Heart right ventricle (tissue), 16 donors: Measurements from ENCODE around the gene NSD2. TPM values are rescaled to one million over a fixed set of nuclear protein-coding genes. Genes with fewer than 3 reads are reported as not detected.

Experiments used
- ATAC-seq, 8 donors: fragments of 200-7000 bp; cut with Tn5 transposase; one replicate each; pipeline ENCODE4 v1.9.1; 2020; ENCODE audit warnings: mild to moderate bottlenecking in 8 of 8, moderate library complexity in 8 of 8, moderate number of reproducible peaks in 1 of 8
- DNase-seq, 2 donors: peaks; one replicate each; pipeline ENCODE4 v3.0.0-alpha.2; 2020
- H3K27ac ChIP-seq, 10 donors: fragments of 200-600 bp; sonication (generic) in 2 of 10; one replicate each; pipeline versions ENCODE4 v1.5.0 to v1.8.0; 2020 to 2022; ENCODE audit warnings: mild to moderate bottlenecking in 3 of 10
- H3K27me3 ChIP-seq, 7 donors: fragments of 200-600 bp; one replicate each; pipeline ENCODE4 v1.8.0; 2021 to 2022; ENCODE audit warnings: mild to moderate bottlenecking in 2 of 7
- H3K36me3 ChIP-seq, 9 donors: fragments of 200-600 bp; sonication (generic) in 1 of 9; one replicate each; pipeline versions ENCODE4 v1.5.0 to v1.8.0; 2020 to 2022; ENCODE audit warnings: mild to moderate bottlenecking in 2 of 9
- H3K4me1 ChIP-seq, 9 donors: fragments of 200-600 bp; sonication (generic) in 1 of 9; one replicate each; pipeline versions ENCODE4 v1.5.0 to v1.8.0; 2020 to 2022; ENCODE audit warnings: mild to moderate bottlenecking in 4 of 9
- H3K4me3 ChIP-seq, 10 donors: fragments of 200-600 bp; sonication (generic) in 2 of 10; one replicate each; pipeline versions ENCODE4 v1.5.0 to v1.8.0; 2020 to 2022; ENCODE audit warnings: mild to moderate bottlenecking in 7 of 10, moderate library complexity in 2 of 10
- H3K9me3 ChIP-seq, 11 donors: fragments of 200-600 bp in 10 of 11; sonication (generic) in 2 of 11; one replicate each; pipeline versions ENCODE4 v1.5.0 to v1.8.0; 2013 to 2022; ENCODE audit warnings: mild to moderate bottlenecking in 2 of 11, control low read depth in 1 of 11, moderate library complexity in 1 of 11
- CTCF ChIP-seq, 9 donors: fragments of 200-600 bp; sonication (generic) in 2 of 9; IDR thresholded peaks; one replicate each; pipeline versions ENCODE4 v1.5.0 to v1.8.0; 2021 to 2022; ENCODE audit warnings: antibody characterized with exemption in 9 of 9, mild to moderate bottlenecking in 5 of 9, moderate library complexity in 1 of 9
- WGBS, 2 donors: extraction: QIAGEN DNeasy Blood & Tissue Kit; methylation state at CpG; one replicate each; pipeline ENCODE4 v1.1.7; 2013; ENCODE audit warnings: inconsistent platforms in 1 of 2; 5-methylcytosine and 5-hydroxymethylcytosine counted together
- intact Hi-C, 10 donors: fragments of 100-400 bp; cut with DNase I; formaldehyde crosslinking; loops; one replicate each; pipeline versions ENCODE4 v1.11.1 to v1.14.2; 2022
- polyA plus RNA-seq, 2 donors: library from polyadenylated mRNA; stranded (reverse); fragments of 200-250 nt; gene quantifications; one replicate each; pipeline ENCODE4 v1.2.3, GENCODE V29; 2013
- total RNA-seq, 10 donors: library from RNA; stranded (reverse); fragmentation: NEBNext Ultra II Directional in 3 of 10; extraction: Animal tissue kit (Norgen Biotek cat#: 25700) in 3 of 10; gene quantifications; one replicate each; pipeline versions ENCODE4 v1.2.1 to v1.2.4, GENCODE V29; 2021 to 2023
- donor health status: Arrhythmogenic right ventricular cardiomyopathy.
- donor health status: ischemic (EF 13 %, LVEDD 7.1; RV severe dilation, severe dysfunction).
- donor health status: healthy with polysubstance abuse.
- donor health status: DM: no; HTN: yes; CAD: no.
- donor health status: DM: no; HTN: no; CAD: no.
- donor health status: ischemic (EF 25% LVEDD 6.9; RV normal size, moderate dysfunction).
- donor health status: ischemic (EF 25% LVEDD 5.7; RV mildly dilated, moderate dysfunction).
- donor health status: healthy.
- donor health status: DM: yes; HTN: yes; CAD: no.
- donor health status: Ischemic cardiomyopathy.
- donor health status: ischemic (EF 35%, LVEDD 5.7; RV mildly dilated, moderate dysfunction).
- donor health status: nonischemic (EF 11% LVEDD 7.7; RV severe dilation, severe dysfunction).
- donor health status: DM: yes; HTN: yes; CAD: no.
- donor health status: PGD.
- donor health status: ischemic (EF 29% LVEDD 5.4; RV normal size, mild dysfunction).
- donor health status: nonischemic (EF 23%, LVEDD 6.1; RV moderate dilation, normal function).

The NSD2 gene
- total and polyA plus RNA-seq, 12 donors = 7.7 to 64.4 (median 44.5) TPM

DNA sequence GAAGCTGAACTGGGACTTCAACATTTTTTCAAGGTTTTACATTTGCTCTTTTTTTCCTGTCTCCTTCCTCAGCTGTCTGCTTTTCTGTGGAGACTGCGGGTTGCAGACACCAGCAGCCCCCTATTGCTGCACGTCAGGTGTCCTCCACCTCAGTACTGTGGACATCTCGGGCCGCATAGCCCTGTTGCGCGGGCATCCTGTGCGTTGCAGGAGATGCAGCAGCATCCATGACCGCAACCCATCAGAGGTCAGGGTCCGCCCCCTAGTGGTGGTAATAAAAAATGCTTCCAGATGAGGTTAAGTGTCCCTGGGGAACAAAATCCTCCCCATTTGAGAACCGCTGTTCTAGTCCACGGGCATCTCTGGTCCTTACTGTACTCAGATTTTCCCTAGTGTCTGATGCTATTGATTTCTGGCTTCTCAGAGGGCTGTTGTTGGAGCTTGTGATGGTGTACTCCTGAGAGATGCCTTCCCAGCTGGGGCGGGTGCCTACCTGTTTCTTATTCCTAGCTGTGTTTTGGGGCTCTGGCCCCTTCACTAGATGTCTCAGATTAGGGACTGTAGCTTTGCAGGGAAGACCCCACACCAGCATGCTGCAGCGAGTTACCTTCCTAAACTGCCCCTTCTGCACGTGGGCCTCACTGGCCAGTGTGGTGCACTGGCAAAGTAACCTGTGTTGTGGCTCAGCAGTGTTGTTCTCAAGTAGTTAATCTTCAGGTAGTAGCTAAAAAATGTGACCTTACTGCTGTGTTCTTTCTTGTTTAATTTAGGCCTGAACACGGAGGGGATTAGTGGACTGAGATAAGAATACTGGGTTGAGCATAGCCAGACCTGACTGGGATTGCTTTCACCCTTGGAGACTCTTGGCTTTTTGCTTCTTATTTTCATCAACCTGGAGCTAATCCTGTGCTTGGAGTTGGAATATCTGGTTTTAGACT lies 28.2 kb downstream of the NSD2 start:
- H3K36me3 ChIP-seq = peaks cover 0 to 41% (median 9%) of the 10 kb centered on the region in 9 donors
- DNase-seq (peak; percentile 51 to 75), ATAC-seq (peak; percentile 82 to 92 (median 90))
- H3K4me3 ChIP-seq = no peak overlapping the region
- H3K9me3 ChIP-seq = no peaks in the 10 kb centered on the region
- H3K27ac ChIP-seq = no peak overlapping the region
- H3K27me3 ChIP-seq = no peaks in the 10 kb centered on the region
- TF ChIP-seq CTCF (IDR thresholded peaks at IDR 0.05) = peak; percentile 79 to 96 (median 89)
- peaks cover 0 to 13% (median 6%) of the 10 kb centered on the region in 9 donors for H3K4me1 ChIP-seq
- intact Hi-C loops = loop anchor here (1.0 to 10.0 kb wide), 10 partner anchors 28 to 153 kb away; partner anchors contain the start of genes LETM1 (in 7 of the 10) and NSD2 (in 1 of the 10)
- 24 to 26% methylated on average over 15 of the region's 15 CpGs for WGBS, 2 donors

DNA sequence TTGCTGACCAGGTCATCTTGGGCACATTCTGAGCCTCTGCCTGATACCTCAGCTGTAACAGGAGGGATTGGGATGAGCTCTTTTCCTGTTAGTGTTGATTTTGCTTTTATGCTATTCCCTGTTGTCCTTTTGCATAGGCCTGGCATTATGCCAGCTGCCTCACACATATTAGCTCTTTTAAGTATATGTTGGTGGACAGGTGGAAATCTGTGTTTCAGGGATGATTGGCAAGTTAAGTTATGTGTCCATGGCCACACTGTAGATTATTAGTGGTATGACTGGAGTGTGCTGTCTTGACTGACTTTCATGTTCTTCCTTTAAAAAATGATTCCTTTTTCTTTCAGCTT lies 28.9 kb downstream of the NSD2 start:
- Histone ChIP-seq H3K27ac (no peak overlapping the region), H3K27me3 (no peaks in the 10 kb centered on the region), H3K4me3 (no peak overlapping the region), H3K4me1 (peaks cover 0 to 8% (median 0%) of the 10 kb centered on the region in 9 donors), H3K9me3 (no peaks in the 10 kb centered on the region), H3K36me3 (peaks cover 0 to 48% (median 9%) of the 10 kb centered on the region in 9 donors)
- no peak for ATAC-seq
- no peak for DNase-seq
- intact Hi-C loops = loop anchor here in 3 of 10 donors (2.0 to 10.0 kb wide), 5 partner anchors 43 to 153 kb away; partner anchors contain the start of gene LETM1 (in 2 of the 3)
- no peak for TF ChIP-seq CTCF (IDR thresholded peaks at IDR 0.05)

GRCh38 chr4:1900624-1901023 lies 29.4 kb downstream of the NSD2 start:
- Histone ChIP-seq H3K9me3 (no peaks in the 10 kb centered on the region), H3K4me3 (no peak overlapping the region), H3K27me3 (no peaks in the 10 kb centered on the region), H3K36me3 (peaks cover 0 to 53% (median 9%) of the 10 kb centered on the region in 9 donors), H3K27ac (no peak overlapping the region), H3K4me1 (peaks cover 0 to 7% (median 0%) of the 10 kb centered on the region in 9 donors)
- intact Hi-C loops = loop anchor here in 3 of 10 donors (2.0 to 10.0 kb wide), 5 partner anchors 43 to 154 kb away; partner anchors contain the start of gene LETM1 (in 2 of the 3)
- DNase-seq (no peak), ATAC-seq (no peak)
- 85% methylated on average over 16 of the region's 16 CpGs for whole genome bisulfite sequencing, 2 donors
- TF ChIP-seq CTCF (IDR thresholded peaks at IDR 0.05) = no peak

- TF ChIP-seq CTCF (IDR thresholded peaks at IDR 0.05) = no peak
- H3K36me3 ChIP-seq = peaks cover 0 to 58% (median 9%) of the 10 kb centered on the region in 9 donors
- H3K9me3 ChIP-seq = no peaks in the 10 kb centered on the region
- H3K4me1 ChIP-seq = peaks cover 0 to 7% (median 0%) of the 10 kb centered on the region in 9 donors
- no peak for ATAC-seq
- intact Hi-C loops = loop anchor here in 3 of 10 donors (2.0 to 10.0 kb wide), 5 partner anchors 44 to 154 kb away; partner anchors contain the start of gene LETM1 (in 2 of the 3)
- no peak overlapping the region for H3K4me3 ChIP-seq
- no peak for DNase-seq
- 61 to 75% methylated on average over 6 of the region's 6 CpGs for WGBS, 2 donors
- H3K27ac ChIP-seq = no peak overlapping the region
- H3K27me3 ChIP-seq = no peaks in the 10 kb centered on the region
These were observed 29.9 kb downstream of the NSD2 start for GRCh38 chr4:1901127-1901526.
